ENCODE results near the gene USP2.

USP2 gene

GRCh38 chr11:119361941-119362725 is 19.4 kb downstream of the USP2 start:
- DNase-seq: no peak

- peak; percentile 71 to 80 for DNase-seq
Observed at GRCh38 chr11:119361056-119361787, 20.3 kb downstream of the USP2 start.

DNA sequence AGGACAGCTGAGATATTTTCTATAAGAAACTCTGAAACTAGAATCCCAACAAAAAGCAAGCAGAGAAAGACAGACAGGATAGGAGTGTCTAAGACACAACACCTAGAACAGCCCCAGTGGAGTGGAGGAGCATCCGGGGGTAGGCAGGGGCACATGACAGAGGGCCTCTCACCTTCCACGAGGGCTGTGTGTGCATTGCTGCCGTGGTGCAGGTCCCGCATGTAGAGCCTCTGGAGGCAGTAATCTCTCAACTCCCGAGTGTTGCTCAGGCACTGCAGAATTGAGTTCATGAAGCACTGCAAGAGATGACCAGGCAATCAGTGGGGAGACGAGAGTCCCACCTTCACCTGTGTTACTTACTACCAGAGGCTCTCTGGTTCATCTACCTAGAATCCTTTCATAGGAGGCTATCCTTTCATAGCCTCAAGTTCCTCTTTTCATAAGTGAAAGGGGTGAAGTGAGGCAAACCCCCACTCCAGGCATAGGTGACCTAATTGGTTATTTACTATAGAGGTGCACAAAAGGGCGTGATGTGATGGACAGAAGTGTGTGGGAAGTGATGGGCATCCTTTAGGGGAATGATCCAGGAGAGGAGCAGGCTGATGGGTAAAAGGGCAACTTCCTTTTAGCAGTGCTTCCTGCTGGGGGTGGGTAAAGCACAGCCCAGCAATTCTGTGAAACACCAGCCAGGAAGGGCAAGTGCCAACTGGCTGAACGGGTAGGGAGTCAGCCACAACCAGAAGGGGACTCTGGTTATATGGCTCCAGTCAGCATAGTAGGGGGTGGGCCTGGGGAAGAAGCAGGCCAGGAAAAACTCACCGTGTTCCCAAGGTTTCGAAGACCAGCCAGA is 21.9 kb downstream of the USP2 start:
- no peak for DNase-seq

GRCh38 chr11:119357074-119357473 is 24.4 kb downstream of the USP2 start:
- DNase-seq: no peak

DNA sequence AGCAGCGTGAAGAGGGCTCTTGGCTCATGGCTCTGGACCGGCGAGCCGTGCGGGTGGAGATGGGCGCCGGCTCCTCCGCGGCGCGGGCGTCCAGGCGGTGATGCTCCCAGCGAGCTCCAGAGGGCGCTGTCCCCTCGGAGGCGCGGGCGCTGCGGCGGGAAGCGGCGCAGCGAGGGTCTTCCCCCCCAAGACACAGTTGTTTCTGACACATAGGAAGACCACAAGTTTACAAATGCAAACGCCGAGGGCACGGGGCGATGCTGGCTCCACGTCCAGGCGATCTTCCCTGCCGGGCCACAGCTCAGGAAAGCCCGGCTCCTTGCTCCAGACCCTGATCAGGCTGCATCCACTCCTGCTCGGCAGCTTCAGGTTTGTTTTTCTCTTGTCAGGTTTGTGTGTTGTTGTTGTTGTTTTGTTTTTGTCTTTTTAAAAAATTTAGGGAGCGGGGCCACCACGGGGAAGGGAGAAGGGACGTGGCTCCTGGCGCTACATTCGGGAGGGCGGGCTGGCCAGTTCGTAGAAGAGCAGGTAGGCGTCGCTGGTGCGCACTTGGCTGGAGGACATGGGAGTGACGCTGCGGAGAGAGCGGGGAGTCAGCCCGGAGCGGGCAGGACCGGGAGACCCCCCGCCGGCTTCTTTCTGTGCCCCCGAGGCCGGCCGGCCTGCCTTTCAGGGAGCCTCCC is 25.0 kb downstream of the USP2 start:
- peak; percentile 79 to 84 for DNase-seq

GRCh38 chr11:119355091-119355843 is 26.2 kb downstream of the USP2 start:
- DNase-seq: no peak

GRCh38 chr11:119352857-119353260 is 28.6 kb downstream of the USP2 start:
- DNase-seq: no peak

- DNase-seq: no peak
Observed at GRCh38 chr11:119351232-119351631, 30.3 kb downstream of the USP2 start.

DNA sequence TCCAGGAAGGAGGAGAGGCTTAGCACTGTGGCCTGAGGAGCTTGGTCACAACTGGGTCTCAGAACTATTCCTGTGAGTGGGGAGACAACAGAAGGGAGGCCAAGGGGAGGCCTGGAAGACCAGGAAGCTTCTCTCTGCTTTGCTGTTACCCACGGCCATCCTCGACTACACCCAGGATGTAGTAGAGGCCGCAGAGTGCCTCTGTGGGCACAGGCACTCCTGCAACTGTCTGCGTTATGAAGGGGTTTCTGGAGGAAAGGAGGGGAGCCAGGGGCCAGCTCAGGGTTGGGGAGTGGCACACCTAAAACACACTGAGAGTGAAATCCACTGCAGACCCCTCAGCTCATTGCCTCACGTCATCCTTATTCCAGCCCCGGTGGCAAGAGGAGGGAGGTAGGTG is 31.2 kb downstream of the USP2 start:
- DNase-seq: no peak

- no peak for DNase-seq
Observed at GRCh38 chr11:119347940-119348605, 33.4 kb downstream of the USP2 start.

GRCh38 chr11:119347242-119347641 is 34.2 kb downstream of the USP2 start:
- no peak for DNase-seq

DNA sequence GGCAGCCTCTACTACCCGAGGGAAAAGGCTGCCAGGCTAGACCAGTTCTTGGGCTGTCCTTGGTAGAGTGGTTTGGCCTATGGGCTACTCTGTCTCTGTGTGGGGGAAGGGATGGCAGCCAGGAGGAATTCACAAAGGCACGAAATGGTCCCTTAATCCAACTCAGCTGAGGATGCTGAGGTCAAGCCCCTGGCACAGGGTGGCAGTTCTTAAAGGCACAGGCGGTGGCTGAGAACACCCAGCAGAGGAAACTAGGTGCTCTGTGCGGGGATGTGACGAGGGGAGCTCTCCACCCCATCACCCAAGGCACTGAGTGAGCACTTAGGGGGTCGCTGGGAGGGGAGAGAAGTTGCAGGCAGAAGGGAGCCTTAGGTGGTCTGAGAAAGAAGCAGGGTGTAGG is 34.9 kb downstream of the USP2 start, which contains the start of gene MFRP:
MFRP (minus strand) TSS at position 101 of the 400 bp plus-strand sequence. CDS start 192 bp downstream, outside the sequence.
- DNase-seq: no peak

GRCh38 chr11:119345685-119346084 is 35.8 kb downstream of the USP2 start:
- no peak for DNase-seq

GRCh38 chr11:119344291-119345010 is 37.0 kb downstream of the USP2 start:
- no peak for DNase-seq

GRCh38 chr11:119343726-119344125 is 37.8 kb downstream of the USP2 start:
- DNase-seq: no peak

GRCh38 chr11:119342362-119343130 is 38.9 kb downstream of the USP2 start:
- DNase-seq: no peak

GRCh38 chr11:119342023-119342300 is 39.5 kb downstream of the USP2 start:
- DNase-seq: no peak

DNA sequence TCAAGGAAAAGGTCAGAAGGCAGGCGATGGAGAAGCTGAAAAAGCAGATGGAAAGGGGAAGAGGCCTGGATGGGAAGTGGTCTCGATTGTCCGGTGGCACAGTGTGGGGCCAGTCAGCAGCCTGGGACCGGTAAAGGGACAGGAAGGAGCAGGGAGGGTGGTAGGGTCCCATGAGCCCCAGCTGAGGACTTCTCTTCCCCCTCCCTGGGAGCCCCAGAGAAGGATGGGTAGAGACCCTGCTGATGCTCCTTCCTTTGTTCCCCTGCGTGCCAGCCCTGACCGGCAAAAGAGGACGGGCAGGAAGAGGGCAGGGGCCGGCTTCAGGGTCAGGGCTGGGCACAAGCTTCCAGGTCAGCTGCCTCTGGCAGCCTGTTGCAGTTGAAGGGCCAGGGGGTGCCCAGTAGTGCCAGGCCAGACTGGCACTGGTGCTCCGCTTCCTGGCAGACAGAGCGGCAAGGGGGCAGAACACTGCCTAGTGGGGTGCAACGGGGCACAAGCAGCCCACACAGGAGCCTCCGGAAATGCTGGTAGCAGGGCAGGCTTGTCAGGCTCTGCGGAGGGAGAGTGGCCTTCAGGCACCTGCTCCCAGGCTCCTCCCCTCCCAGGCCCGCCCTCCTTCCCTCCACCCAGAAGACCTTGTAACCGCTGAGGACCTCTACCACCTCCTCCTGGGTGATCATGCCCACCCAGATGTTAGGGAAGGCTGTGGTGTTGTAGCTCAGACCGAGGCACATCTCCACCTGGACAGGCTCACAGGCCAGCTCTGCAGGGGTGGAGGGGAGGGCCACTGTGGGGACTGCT is 40.1 kb downstream of the USP2 start:
- DNase-seq: peak in 1 of 2 experiments; percentile 19

Data from activated T-cell treated with anti-CD3 and anti-CD28 coated beads, Interleukin-2, amount 50 U/mL, for 48 hours (primary cell).